ENCODE measurements around the gene SPZ1. TPM values are rescaled to one million over a fixed set of nuclear protein-coding genes. Genes with fewer than 3 reads are reported as not detected.

SPZ1 gene
- total RNA-seq, 2 donors from 2014 or later = not detected

Other genes starting within 250 kb of the SPZ1 start
- 100 to 1,000 TPM; 147 to 152 TPM for gene SERINC5, start 64.0 kb upstream of the SPZ1 start, total RNA-seq
- 10 to 100 TPM; 29.1 to 39.8 TPM for gene ZFYVE16, start 88.1 kb downstream of the SPZ1 start, total RNA-seq
- 1 to 10 TPM; 1.6 to 1.7 TPM for gene FAM151B, start 168.1 kb downstream of the SPZ1 start, total RNA-seq

Data from left colon (tissue), 2 donors.